MM.1S (cell line): Measurements from ENCODE around the gene GRM3.

Experiments
- DNase-seq: peaks from one replicate; pipeline ENCODE4 v3.0.0-alpha.2; 2015
- H2AFZ ChIP-seq: fragments of 300-600 bp; sonication (generic); 2 replicates; pipeline ENCODE4 v1.6.0; 2016; ENCODE audit warnings: antibody characterized with exemption, low read length
- H3F3A ChIP-seq: fragments of 300-600 bp; sonication (generic); 2 replicates; pipeline ENCODE4 v1.6.1; 2016; ENCODE audit warnings: mild to moderate bottlenecking, antibody characterized with exemption, low read length, moderate library complexity, mixed read lengths; ENCODE audit not compliant: insufficient read depth
- H3K27ac ChIP-seq: fragments of 300-600 bp; sonication (generic); 2 replicates; pipeline ENCODE4 v1.5.1; 2016; ENCODE audit warnings: mild to moderate bottlenecking, low read length
- H3K27me3 ChIP-seq: fragments of 300-600 bp; sonication (generic); replicated peaks from 2 replicates; pipeline ENCODE4 v1.6.0; 2016; ENCODE audit warnings: low read length; ENCODE audit not compliant: insufficient read depth
- H3K36me3 ChIP-seq: fragments of 300-600 bp; sonication (generic); replicated peaks from 2 replicates; pipeline ENCODE4 v1.6.1; 2016; ENCODE audit warnings: mild to moderate bottlenecking, low read length, mixed read lengths; ENCODE audit not compliant: insufficient read depth
- H3K4me1 ChIP-seq: fragments of 300-600 bp; sonication (generic); 2 replicates; pipeline ENCODE4 v1.6.1; 2016; ENCODE audit warnings: low read length, mixed read lengths
- H3K4me2 ChIP-seq: fragments of 300-600 bp; sonication (generic); 2 replicates; pipeline ENCODE4 v1.6.0; 2016; ENCODE audit warnings: low read depth, low read length
- H3K4me3 ChIP-seq: fragments of 300-600 bp; sonication (generic); 2 replicates; pipeline ENCODE4 v1.5.1; 2016; ENCODE audit warnings: low read length, mixed read lengths
- H3K79me2 ChIP-seq: fragments of 300-600 bp; sonication (generic); 2 replicates; pipeline ENCODE4 v1.6.1; 2016; ENCODE audit warnings: mixed run types, low read length, mixed read lengths
- H3K9ac ChIP-seq: fragments of 300-600 bp; sonication (generic); 2 replicates; pipeline ENCODE4 v1.6.1; 2016; ENCODE audit warnings: low read length, mixed read lengths
- H3K9me2 ChIP-seq: fragments of 300-600 bp; sonication (generic); replicated peaks from 2 replicates; pipeline ENCODE4 v1.6.1; 2016; ENCODE audit warnings: mild to moderate bottlenecking, low read length, mixed read lengths; ENCODE audit not compliant: insufficient read depth
- H3K9me3 ChIP-seq: fragments of 300-600 bp; sonication (generic); replicated peaks from 2 replicates; pipeline ENCODE4 v1.6.1; 2016; ENCODE audit warnings: mild to moderate bottlenecking, low read length, mixed read lengths; ENCODE audit not compliant: insufficient read depth
- H4K20me1 ChIP-seq: fragments of 300-600 bp; sonication (generic); 2 replicates; pipeline ENCODE4 v1.6.1; 2016; ENCODE audit warnings: mild to moderate bottlenecking, low read length, moderate library complexity, mixed read lengths; ENCODE audit not compliant: insufficient read depth
- EZH2 ChIP-seq: fragments of 300-600 bp; sonication (generic); optimal IDR thresholded peaks from 2 replicates; pipeline ENCODE3; 2017; ENCODE audit warnings: low read depth, mild to moderate bottlenecking, antibody characterized with exemption, low read length, mixed read lengths
- EZH2phosphoT487 ChIP-seq: fragments of 300-600 bp; sonication (generic); IDR thresholded peaks from 2 replicates; pipeline ENCODE4 v1.6.1; 2018; ENCODE audit warnings: antibody characterized with exemption, low read length
- TF ChIP-seq, protein P1 (sequence below): fragments of 300-600 bp; sonication (generic); IDR thresholded peaks from 2 replicates; pipeline ENCODE4 v1.5.1; 2016; ENCODE audit warnings: antibody characterized with exemption, low read length, mixed read lengths

Gene GRM3

GRCh38 chr7:86863452-86863851 is 219.7 kb downstream of the GRM3 start:
- Histone ChIP-seq H3K27me3 (no peaks in the 10 kb centered on the region), H3K9ac (no peak overlapping the region), H3F3A (no peaks in the 10 kb centered on the region), H3K4me1 (no peaks in the 10 kb centered on the region), H3K4me2 (no peak overlapping the region), H3K27ac (no peak overlapping the region), H3K4me3 (no peak overlapping the region), H3K9me3 (no peaks in the 10 kb centered on the region), H4K20me1 (no peaks in the 10 kb centered on the region), H2AFZ (no peak overlapping the region), H3K36me3 (no peaks in the 10 kb centered on the region), H3K9me2 (no peaks in the 10 kb centered on the region), H3K79me2 (no peaks in the 10 kb centered on the region)
- DNase-seq = no peak
- TF ChIP-seq EZH2 (no peak), EZH2phosphoT487 (no peak)
- TF ChIP-seq, protein P1, sequence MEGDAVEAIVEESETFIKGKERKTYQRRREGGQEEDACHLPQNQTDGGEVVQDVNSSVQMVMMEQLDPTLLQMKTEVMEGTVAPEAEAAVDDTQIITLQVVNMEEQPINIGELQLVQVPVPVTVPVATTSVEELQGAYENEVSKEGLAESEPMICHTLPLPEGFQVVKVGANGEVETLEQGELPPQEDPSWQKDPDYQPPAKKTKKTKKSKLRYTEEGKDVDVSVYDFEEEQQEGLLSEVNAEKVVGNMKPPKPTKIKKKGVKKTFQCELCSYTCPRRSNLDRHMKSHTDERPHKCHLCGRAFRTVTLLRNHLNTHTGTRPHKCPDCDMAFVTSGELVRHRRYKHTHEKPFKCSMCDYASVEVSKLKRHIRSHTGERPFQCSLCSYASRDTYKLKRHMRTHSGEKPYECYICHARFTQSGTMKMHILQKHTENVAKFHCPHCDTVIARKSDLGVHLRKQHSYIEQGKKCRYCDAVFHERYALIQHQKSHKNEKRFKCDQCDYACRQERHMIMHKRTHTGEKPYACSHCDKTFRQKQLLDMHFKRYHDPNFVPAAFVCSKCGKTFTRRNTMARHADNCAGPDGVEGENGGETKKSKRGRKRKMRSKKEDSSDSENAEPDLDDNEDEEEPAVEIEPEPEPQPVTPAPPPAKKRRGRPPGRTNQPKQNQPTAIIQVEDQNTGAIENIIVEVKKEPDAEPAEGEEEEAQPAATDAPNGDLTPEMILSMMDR = no peak

- H3K27ac ChIP-seq = no peak overlapping the region
- TF ChIP-seq, protein P1 = no peak
- TF ChIP-seq EZH2phosphoT487 = no peak
- TF ChIP-seq EZH2 = no peak
- DNase-seq = no peak
- H4K20me1 ChIP-seq = no peaks in the 10 kb centered on the region
- H3K9me2 ChIP-seq = no peaks in the 10 kb centered on the region
- no peak overlapping the region for H3K9ac ChIP-seq
- H3K4me2 ChIP-seq = no peak overlapping the region
- no peaks in the 10 kb centered on the region for H3F3A ChIP-seq
- H3K4me3 ChIP-seq = no peak overlapping the region
- H3K9me3 ChIP-seq = no peaks in the 10 kb centered on the region
- no peaks in the 10 kb centered on the region for H3K36me3 ChIP-seq
- H3K27me3 ChIP-seq = no peaks in the 10 kb centered on the region
- no peak overlapping the region for H2AFZ ChIP-seq
- no peaks in the 10 kb centered on the region for H3K79me2 ChIP-seq
- no peaks in the 10 kb centered on the region for H3K4me1 ChIP-seq
These were observed 223.6 kb downstream of the GRM3 start for GRCh38 chr7:86867163-86867762.

DNA sequence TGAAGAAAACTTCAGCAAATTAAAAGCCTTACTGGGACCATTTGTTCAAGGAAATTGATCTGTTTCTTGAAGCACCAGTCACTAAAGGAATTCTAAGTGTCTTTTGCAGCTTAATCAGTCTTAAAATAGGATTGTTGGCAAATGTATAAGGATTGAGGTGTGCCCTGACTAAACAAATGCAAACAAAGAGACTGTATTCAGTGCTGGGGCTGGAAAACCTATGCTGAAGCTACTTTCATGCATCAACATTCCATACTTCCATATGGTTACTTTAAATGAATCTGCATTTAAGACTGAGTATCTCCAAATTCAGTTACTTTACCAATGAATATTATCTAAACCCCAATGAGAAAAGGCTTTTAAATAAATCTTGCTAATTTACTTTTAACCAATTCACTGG is 232.4 kb downstream of the GRM3 start:
- H3K4me2 ChIP-seq = no peak overlapping the region
- TF ChIP-seq EZH2 = no peak
- TF ChIP-seq, protein P1 = no peak
- TF ChIP-seq EZH2phosphoT487 = no peak
- no peaks in the 10 kb centered on the region for H3K9me3 ChIP-seq
- DNase-seq = no peak
- no peaks in the 10 kb centered on the region for H3F3A ChIP-seq
- no peaks in the 10 kb centered on the region for H3K79me2 ChIP-seq
- H4K20me1 ChIP-seq = no peaks in the 10 kb centered on the region
- no peaks in the 10 kb centered on the region for H3K9me2 ChIP-seq
- no peak overlapping the region for H3K27ac ChIP-seq
- no peaks in the 10 kb centered on the region for H3K36me3 ChIP-seq
- H3K27me3 ChIP-seq = no peaks in the 10 kb centered on the region
- H3K4me3 ChIP-seq = no peak overlapping the region
- H3K4me1 ChIP-seq = no peaks in the 10 kb centered on the region
- H3K9ac ChIP-seq = no peak overlapping the region
- H2AFZ ChIP-seq = no peak overlapping the region
